Measurements from ENCODE around the gene EBI3. TPM values are rescaled to one million over a fixed set of nuclear protein-coding genes. Genes with fewer than 3 reads are reported as not detected.

Gene EBI3
- total and polyA plus RNA-seq, 2 of the 13 experiments (the other 11 are each of a cell fraction or from before 2014, with no cell fraction given) = 3.4 TPM; not detected in 1

GRCh38 chr19:4284176-4284958, 55.0 kb downstream of the EBI3 start (continued):
- TF ChIP-seq ZNF687 (CRISPR knock-in tag; IDR thresholded peaks at IDR 0.05) (peak; percentile 49; the same call in 1 of the 2 replicates), ZNF512B (CRISPR knock-in tag; IDR thresholded peaks at IDR 0.05; ENCODE audit: borderline replicate concordance) (no peak), CCDC6 (CRISPR knock-in tag; IDR thresholded peaks at IDR 0.05) (no peak), ZNF547 (CRISPR knock-in tag; IDR thresholded peaks at IDR 0.05) (peak; percentile 19; the same call in 1 of the 2 replicates), ZNF232 (CRISPR knock-in tag; IDR thresholded peaks at IDR 0.05; ENCODE audit: borderline replicate concordance) (no peak), ZNF770 (CRISPR knock-in tag; IDR thresholded peaks at IDR 0.05) (peak; percentile 42; the same call in 1 of the 2 replicates), ZFY (CRISPR knock-in tag; IDR thresholded peaks at IDR 0.05) (no peak), HNF1A (IDR thresholded peaks at IDR 0.05; ENCODE audit: low read depth) (no peak), HNF1A (CRISPR knock-in tag; IDR thresholded peaks at IDR 0.05; ENCODE audit: borderline replicate concordance) (no peak), PLRG1 (conservative IDR thresholded peaks at IDR 0.05) (no peak), ZNF607 (CRISPR knock-in tag; IDR thresholded peaks at IDR 0.05; ENCODE audit: borderline replicate concordance) (0 out of 2 replicates have a peak, but pooled peaks have one; percentile 41), ZNF768 (CRISPR knock-in tag; IDR thresholded peaks at IDR 0.05) (no peak), ZNF234 (CRISPR knock-in tag; conservative IDR thresholded peaks at IDR 0.05) (no peak), RELA (CRISPR knock-in tag; IDR thresholded peaks at IDR 0.05) (no peak), BRD4 (CRISPR knock-in tag; IDR thresholded peaks at IDR 0.05) (no peak), RXRA (CRISPR knock-in tag; IDR thresholded peaks at IDR 0.05) (no peak)
